ENCODE measurements around the gene LRRC15.

Gene LRRC15

GRCh38 chr3:194330579-194330978, 39.0 kb downstream of the LRRC15 start:
- no peak for DNase-seq

GRCh38 chr3:194330160-194330559, 39.4 kb downstream of the LRRC15 start:
- no peak for DNase-seq

- no peak for DNase-seq
Observed at GRCh38 chr3:194329583-194329965, 40.0 kb downstream of the LRRC15 start.

GRCh38 chr3:194328942-194329582, 40.5 kb downstream of the LRRC15 start:
- no peak for DNase-seq

GRCh38 chr3:194328053-194328657, 41.4 kb downstream of the LRRC15 start:
- no peak for DNase-seq

- DNase-seq = no peak
Observed at GRCh38 chr3:194327218-194328052, 42.1 kb downstream of the LRRC15 start.

- DNase-seq = no peak
Observed at GRCh38 chr3:194326968-194327217, 42.6 kb downstream of the LRRC15 start.

- DNase-seq = no peak
Observed at GRCh38 chr3:194326192-194326967, 43.2 kb downstream of the LRRC15 start.

GRCh38 chr3:194325424-194326153, 44.0 kb downstream of the LRRC15 start:
- DNase-seq = no peak

- DNase-seq = no peak
Observed at GRCh38 chr3:194324823-194325327, 44.7 kb downstream of the LRRC15 start.

- DNase-seq = no peak
Observed at GRCh38 chr3:194323785-194324735, 45.5 kb downstream of the LRRC15 start.

- no peak for DNase-seq
Observed at GRCh38 chr3:194322678-194323211, 46.8 kb downstream of the LRRC15 start.

GRCh38 chr3:194321693-194322640, 47.6 kb downstream of the LRRC15 start:
- no peak for DNase-seq

GRCh38 chr3:194320744-194321243, 48.7 kb downstream of the LRRC15 start:
- DNase-seq = no peak

- DNase-seq = no peak
Observed at GRCh38 chr3:194320100-194320499, 49.4 kb downstream of the LRRC15 start.

GRCh38 chr3:194318511-194319161, 50.9 kb downstream of the LRRC15 start:
- DNase-seq = no peak

- no peak for DNase-seq
Observed at GRCh38 chr3:194316918-194317317, 52.6 kb downstream of the LRRC15 start.

GRCh38 chr3:194315965-194316361, 53.6 kb downstream of the LRRC15 start:
- DNase-seq = no peak
